ENCODE results near the gene ELFN2.

ELFN2 gene

GRCh38 chr22:37432708-37433054 is 5.4 kb upstream of the ELFN2 start:
- DNase-seq (ENCODE audit: extremely low spot score): no peak
- POLR2A ChIA-PET: no interaction called here
- no peak for TF ChIP-seq L3MBTL2 (conservative IDR thresholded peaks at IDR 0.05)
- no peak for TF ChIP-seq FOXK2 (IDR thresholded peaks at IDR 0.05)
- TF ChIP-seq FOXA1 (IDR thresholded peaks at IDR 0.05): no peak
- TF ChIP-seq CTBP1 (IDR thresholded peaks at IDR 0.05; ENCODE audit: borderline replicate concordance): no peak
- no peak for TF ChIP-seq ARNT (IDR thresholded peaks at IDR 0.05)
- TF ChIP-seq NFRKB (IDR thresholded peaks at IDR 0.05): no peak
- no peak for TF ChIP-seq SP1 (IDR thresholded peaks at IDR 0.05)
- no peak for TF ChIP-seq FOXM1 (IDR thresholded peaks at IDR 0.05; ENCODE audit: borderline replicate concordance)
- TF ChIP-seq HDGF (IDR thresholded peaks at IDR 0.05; ENCODE audit: borderline replicate concordance): no peak
- TF ChIP-seq TARDBP (IDR thresholded peaks at IDR 0.05): no peak
- CTCF ChIA-PET: interaction anchor here (0.7 to 2.2 kb wide), 3 partner anchors 26 to 121 kb away, joined by 3 to 5 read pairs (median 4); no protein-coding TSS in a partner anchor

GRCh38 chr22:37431801-37432707 is 4.8 kb upstream of the ELFN2 start:
- DNase-seq (ENCODE audit: extremely low spot score): no peak
- CTCF ChIA-PET: interaction anchor here (0.5 to 2.2 kb wide), 6 partner anchors 27 to 455 kb away, joined by 3 to 5 read pairs (median 4); no protein-coding TSS in a partner anchor
- TF ChIP-seq CTBP1 (IDR thresholded peaks at IDR 0.05; ENCODE audit: borderline replicate concordance) (no peak), FOXK2 (IDR thresholded peaks at IDR 0.05) (no peak), SP1 (IDR thresholded peaks at IDR 0.05) (no peak), ZNF384 (IDR thresholded peaks at IDR 0.05) (no peak), SUZ12 (IDR thresholded peaks at IDR 0.05) (no peak), ELF4 (IDR thresholded peaks at IDR 0.05) (no peak), FOXM1 (IDR thresholded peaks at IDR 0.05; ENCODE audit: borderline replicate concordance) (no peak), HDGF (IDR thresholded peaks at IDR 0.05; ENCODE audit: borderline replicate concordance) (no peak), NFRKB (IDR thresholded peaks at IDR 0.05) (no peak), FOXA1 (IDR thresholded peaks at IDR 0.05) (no peak)
- TF ChIP-seq, protein P1, sequence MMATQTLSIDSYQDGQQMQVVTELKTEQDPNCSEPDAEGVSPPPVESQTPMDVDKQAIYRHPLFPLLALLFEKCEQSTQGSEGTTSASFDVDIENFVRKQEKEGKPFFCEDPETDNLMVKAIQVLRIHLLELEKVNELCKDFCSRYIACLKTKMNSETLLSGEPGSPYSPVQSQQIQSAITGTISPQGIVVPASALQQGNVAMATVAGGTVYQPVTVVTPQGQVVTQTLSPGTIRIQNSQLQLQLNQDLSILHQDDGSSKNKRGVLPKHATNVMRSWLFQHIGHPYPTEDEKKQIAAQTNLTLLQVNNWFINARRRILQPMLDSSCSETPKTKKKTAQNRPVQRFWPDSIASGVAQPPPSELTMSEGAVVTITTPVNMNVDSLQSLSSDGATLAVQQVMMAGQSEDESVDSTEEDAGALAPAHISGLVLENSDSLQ (IDR thresholded peaks at IDR 0.05): no peak
- POLR2A ChIA-PET: no interaction called here

DNA sequence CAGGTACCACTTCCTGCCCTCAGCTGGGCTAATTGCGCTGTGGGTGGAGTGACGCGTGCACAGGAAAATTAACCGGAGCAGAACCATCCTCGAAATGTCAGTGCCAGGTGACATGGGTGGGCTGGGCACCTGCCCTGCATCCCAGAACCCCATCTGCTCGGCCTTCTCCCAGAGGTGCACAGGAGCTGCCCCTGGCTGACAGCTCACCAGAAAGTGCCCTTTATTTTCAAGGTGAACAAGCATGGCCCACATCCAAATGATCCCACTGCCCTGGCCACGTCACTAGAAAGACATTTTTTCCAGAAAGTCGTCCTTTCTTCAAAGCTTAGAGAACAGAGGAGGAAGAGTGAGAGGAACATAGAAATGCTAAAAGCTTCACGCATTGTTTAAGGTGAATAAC is 4.1 kb upstream of the ELFN2 start:
- TF ChIP-seq, protein P1 (IDR thresholded peaks at IDR 0.05): no peak
- TF ChIP-seq SP1 (IDR thresholded peaks at IDR 0.05) (no peak), TARDBP (IDR thresholded peaks at IDR 0.05) (no peak), ARNT (IDR thresholded peaks at IDR 0.05) (no peak), ELF4 (IDR thresholded peaks at IDR 0.05) (no peak), ZNF384 (IDR thresholded peaks at IDR 0.05) (no peak), LEF1 (IDR thresholded peaks at IDR 0.05; ENCODE audit: borderline replicate concordance) (no peak), SUZ12 (IDR thresholded peaks at IDR 0.05) (no peak), L3MBTL2 (conservative IDR thresholded peaks at IDR 0.05) (no peak), FOXA1 (IDR thresholded peaks at IDR 0.05) (no peak), NFRKB (IDR thresholded peaks at IDR 0.05) (no peak), HDGF (IDR thresholded peaks at IDR 0.05; ENCODE audit: borderline replicate concordance) (no peak), CTBP1 (IDR thresholded peaks at IDR 0.05; ENCODE audit: borderline replicate concordance) (no peak), FOXK2 (IDR thresholded peaks at IDR 0.05) (no peak), BHLHE40 (IDR thresholded peaks at IDR 0.05; ENCODE audit: borderline replicate concordance) (no peak), FOXM1 (IDR thresholded peaks at IDR 0.05; ENCODE audit: borderline replicate concordance) (no peak)
- CTCF ChIA-PET: interaction anchor here (0.5 to 2.2 kb wide), 3 partner anchors 27 to 455 kb away, joined by 3 to 5 read pairs (median 3); no protein-coding TSS in a partner anchor
- POLR2A ChIA-PET: no interaction called here
- no peak for DNase-seq (ENCODE audit: extremely low spot score)

- ChIA-PET CTCF (interaction anchor here (0.7 to 2.2 kb wide), 2 partner anchors 28 kb away, joined by 3 to 5 read pairs; no protein-coding TSS in a partner anchor), POLR2A (no interaction called here)
- TF ChIP-seq ARNT (IDR thresholded peaks at IDR 0.05) (no peak), FOXA1 (IDR thresholded peaks at IDR 0.05) (no peak), LEF1 (IDR thresholded peaks at IDR 0.05; ENCODE audit: borderline replicate concordance) (no peak)
- DNase-seq (ENCODE audit: extremely low spot score): no peak
Measured at GRCh38 chr22:37430941-37431340, 3.7 kb upstream of the ELFN2 start.

DNA sequence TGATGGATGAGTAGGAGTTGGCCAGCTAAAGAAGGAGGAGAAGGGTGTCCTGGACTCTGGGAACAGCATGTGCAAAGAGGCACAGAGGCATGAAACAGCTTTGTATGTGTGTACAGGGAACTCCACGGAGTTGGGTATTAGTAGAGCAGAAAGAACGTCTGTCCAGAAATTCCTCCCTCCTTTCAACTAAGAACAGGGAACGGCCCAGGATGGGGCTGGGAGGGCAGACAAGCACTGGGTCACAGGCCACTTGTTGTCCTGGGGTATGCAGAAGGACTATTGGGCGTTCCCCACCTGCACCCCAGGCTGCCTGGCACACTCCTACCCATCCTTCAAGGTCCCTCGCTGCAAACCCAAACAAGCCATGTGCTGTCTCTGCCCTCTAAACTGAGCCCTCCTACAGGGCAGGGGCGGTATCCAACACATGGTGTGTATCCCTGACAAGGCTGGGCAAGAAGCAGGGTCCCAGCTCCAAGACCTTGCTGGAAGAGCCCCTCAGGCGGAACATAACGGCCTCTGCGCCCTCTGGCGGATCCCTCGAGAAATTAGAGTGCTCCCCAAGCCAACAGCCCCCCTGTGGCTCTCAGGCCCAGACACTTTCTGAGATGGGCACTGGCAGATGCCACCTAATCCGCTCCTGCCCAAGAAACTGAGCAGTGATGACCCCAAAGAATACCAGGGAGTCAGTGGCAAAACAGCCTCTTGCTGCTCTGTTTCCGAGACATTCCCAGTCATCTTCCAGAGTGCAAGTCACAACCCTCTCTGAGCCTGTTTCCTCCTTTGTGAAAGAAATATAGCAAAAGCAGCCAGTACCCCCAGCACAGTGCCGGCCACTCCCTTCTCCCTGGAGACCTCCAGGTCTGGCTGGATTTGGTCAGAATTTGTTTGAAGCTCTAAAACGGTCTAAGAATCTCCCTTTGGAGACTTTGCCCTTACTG is 1.6 kb upstream of the ELFN2 start:
- TF ChIP-seq LEF1 (IDR thresholded peaks at IDR 0.05; ENCODE audit: borderline replicate concordance): no peak
- ChIA-PET POLR2A (no interaction called here), CTCF (interaction anchor here (0.6 to 2.4 kb wide), 13 partner anchors 16 to 124 kb away, joined by 3 to 17 read pairs (median 3); no protein-coding TSS in a partner anchor)
- peak; percentile 83 for DNase-seq (ENCODE audit: extremely low spot score)
